Thoracic aorta endothelial cell (primary cell): ENCODE measurements around the gene TNNI3. TPM values are rescaled to one million over a fixed set of nuclear protein-coding genes. Genes with fewer than 3 reads are reported as not detected.

ENCODE experiments used
- small RNA-seq: library from RNA; depleted of rRNA; stranded (forward); fragments of <200 nt; gene quantifications from one replicate; pipeline ENCODE3, GENCODE V24; 2012
- total RNA-seq: library from RNA; depleted of rRNA; stranded (reverse); fragments of >200 nt; gene quantifications from 2 replicates; pipeline ENCODE4 v1.2.3, GENCODE V29; 2012

Gene TNNI3
- total RNA-seq: not detected in 2 replicates

DNA sequence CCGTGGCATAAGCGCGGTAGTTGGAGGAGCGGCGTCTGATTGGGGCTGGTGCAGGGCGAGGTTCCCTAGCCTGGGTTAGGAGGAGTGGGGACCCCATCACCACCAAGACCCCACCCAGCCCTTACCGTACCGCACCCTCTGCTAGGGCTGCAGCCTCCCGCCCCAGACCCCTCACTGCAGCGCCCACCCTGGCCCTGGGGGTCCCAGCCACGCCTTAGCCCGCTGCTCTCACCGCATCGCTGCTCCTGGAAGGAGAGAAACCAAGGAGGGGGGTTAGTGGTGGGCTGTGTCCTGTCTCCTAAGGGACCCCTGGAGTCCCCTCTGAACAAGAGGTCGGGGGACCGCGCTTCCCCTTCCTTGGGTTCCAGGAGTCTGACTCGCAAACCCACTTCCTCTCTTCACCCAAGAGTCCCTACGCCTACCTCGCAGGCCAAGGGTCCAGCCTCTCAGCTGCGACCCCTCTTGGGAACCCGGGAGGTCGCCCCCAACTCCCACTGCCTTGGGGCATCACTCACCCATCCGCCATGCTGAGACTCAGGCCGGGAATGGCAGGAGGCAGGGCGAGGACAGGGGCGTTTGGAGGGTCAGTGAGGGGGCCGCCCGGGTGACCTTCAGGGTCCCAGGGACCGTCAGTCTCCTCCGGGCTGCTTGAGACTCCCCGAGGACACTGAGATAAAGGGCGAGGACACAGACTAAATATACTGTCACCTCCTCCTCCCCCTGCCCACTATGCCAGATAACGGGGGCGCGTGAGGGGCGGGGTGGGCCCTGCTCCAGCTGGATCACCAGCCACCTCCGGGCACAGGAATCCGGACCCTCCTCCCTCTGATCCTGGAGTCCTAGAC, at the start of gene TNNI3:
Gene TNNI3, minus strand, starts transcription at position 669 of the 845 bp plus-strand sequence. Its CDS starts 143 bp downstream, at position 526.

DNA sequence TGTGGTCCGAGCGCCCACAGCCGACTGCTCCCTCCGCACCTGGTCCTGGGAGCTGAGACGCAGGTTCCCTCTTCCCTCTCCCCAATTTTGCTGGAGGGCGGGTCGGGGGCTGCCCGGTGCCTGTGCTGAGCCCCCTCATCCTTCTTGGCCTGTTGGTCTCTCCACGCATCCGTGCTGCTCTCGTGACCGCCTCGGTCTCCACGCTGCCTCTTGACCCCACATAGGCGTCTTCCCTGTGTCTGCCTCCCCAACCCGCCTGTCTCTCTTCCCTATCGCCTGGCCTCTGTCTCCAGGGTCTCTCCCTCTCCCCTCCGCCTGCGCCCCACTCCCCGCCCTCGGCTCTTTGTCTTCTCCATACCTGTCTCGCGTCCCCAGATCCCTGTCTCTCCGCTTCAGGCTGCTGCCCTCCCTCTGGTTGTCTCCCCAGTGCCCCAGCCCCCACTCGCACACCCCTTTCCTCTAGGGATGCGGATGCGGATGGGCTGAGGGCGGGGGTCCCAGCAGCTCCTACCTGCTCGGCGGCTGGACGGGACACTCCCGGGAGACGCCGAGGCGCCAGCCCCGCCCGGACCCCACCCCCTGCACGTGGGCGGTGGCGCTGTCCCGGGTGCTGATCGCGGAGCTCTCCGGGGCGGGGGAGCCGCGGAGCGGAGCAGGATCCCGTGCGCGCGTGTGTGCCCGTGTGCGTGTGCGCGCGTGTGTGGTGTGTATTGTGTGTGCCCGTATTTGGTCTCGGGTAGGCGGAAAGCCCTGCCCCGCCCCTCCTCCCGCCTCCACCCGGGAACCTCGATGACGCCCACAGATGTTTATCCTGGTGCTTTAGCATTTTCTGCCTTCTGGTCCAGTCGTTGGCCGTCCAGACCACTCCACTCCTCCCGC, 22.3 kb upstream of the TNNI3 start, which contains the start of gene SYT5:
Gene SYT5, minus strand, starts transcription at position 684 of the 879 bp plus-strand sequence. CDS start 1,248 bp downstream, outside the sequence.

GRCh38 chr19:55166530-55167268, 9.2 kb upstream of the TNNI3 start, which contains the start of gene DNAAF3:
DNAAF3 (minus strand) TSS chr19:55166613; CDS start chr19:55166413, 200 bp downstream.

GRCh38 chr19:55149078-55150003, 8.2 kb downstream of the TNNI3 start, which contains the start of gene TNNT1:
TNNT1 (minus strand) TSS chr19:55149206; CDS start chr19:55147157, 2,049 bp downstream.

DNA sequence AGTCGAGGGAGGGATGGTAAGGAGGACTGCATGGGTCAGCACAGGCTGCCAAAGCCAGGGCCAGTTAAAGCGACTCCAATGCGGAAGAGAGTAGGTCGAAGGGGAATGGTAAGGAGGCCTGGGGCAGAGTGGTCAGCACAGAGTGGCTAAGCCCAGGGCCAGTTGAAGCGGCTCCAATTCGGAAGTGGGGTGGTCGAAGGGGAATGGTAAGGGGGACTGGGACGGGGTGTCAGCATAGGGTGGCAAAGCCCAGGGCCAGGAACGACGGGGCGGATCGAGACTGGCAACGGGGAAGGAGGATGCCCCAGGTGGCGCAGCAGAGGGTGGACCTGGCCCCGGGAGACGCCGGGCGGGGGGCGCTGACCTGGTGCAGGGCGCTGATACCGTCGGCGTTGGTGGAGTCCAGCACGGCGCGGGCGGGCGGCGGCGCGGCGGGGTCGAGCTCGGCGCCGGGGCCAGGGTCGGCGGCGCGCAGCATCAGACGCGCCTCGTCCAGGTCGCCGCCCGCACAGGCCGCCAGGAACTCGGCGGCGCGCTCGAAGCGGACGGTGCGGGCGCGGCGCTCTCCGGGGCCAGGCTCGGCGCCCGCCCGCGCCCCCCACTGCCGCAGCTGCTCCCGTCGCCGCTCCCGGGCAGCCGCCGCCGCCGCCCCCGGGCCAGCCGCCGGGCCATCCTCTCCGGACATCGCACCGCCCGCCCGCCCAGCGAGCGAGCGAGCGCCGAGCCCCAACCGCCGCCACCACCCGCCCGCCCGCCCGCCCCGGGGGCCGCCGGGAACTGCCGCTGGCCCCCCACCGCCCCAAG, 40.5 kb downstream of the TNNI3 start, which contains the start of gene PPP1R12C:
Gene PPP1R12C, minus strand, starts transcription at position 779 of the 804 bp plus-strand sequence. Its CDS starts 94 bp downstream, at position 685.

Small RNA genes within 50 kb of the gene (small RNA-seq; reads per million reads assigned to genes)
- not detected for gene MIR7975
- gene RF01210: not detected

Other genes starting within 250 kb of the TNNI3 start
- under 0.01 TPM in 1 of 2 replicates, not detected in the other for gene NLRP7, start 210.2 kb downstream of the TNNI3 start, total RNA-seq
- gene NLRP2, start 191.4 kb downstream of the TNNI3 start, total RNA-seq: 0.66 and 0.93 TPM in 2 replicates
- gene GP6, start 119.5 kb downstream of the TNNI3 start, total RNA-seq: not detected in 2 replicates
- gene RDH13, start 94.6 kb downstream of the TNNI3 start, total RNA-seq: 8.1 and 11.7 TPM in 2 replicates
- 6.3 and 10.5 TPM in 2 replicates for gene EPS8L1, start 81.9 kb downstream of the TNNI3 start, total RNA-seq
- 56.1 and 64.4 TPM in 2 replicates for gene PPP1R12C, start 40.1 kb downstream of the TNNI3 start, total RNA-seq
- 1.0 and 2.9 TPM in 2 replicates for gene TNNT1, start 8.5 kb downstream of the TNNI3 start, total RNA-seq
- gene DNAAF3, start 8.9 kb upstream of the TNNI3 start, total RNA-seq: 0.27 and 0.29 TPM in 2 replicates
- gene SYT5, start 22.6 kb upstream of the TNNI3 start, total RNA-seq: 0.07 TPM in 1 of 2 replicates, not detected in the other
- 0.22 and 0.53 TPM in 2 replicates for gene PTPRH, start 51.8 kb upstream of the TNNI3 start, total RNA-seq
- gene TMEM86B, start 71.0 kb upstream of the TNNI3 start, total RNA-seq: 1.4 and 1.7 TPM in 2 replicates
- gene PPP6R1, start 101.3 kb upstream of the TNNI3 start, total RNA-seq: 43.8 and 52.8 TPM in 2 replicates
- 28.6 and 31.8 TPM in 2 replicates for gene HSPBP1, start 122.4 kb upstream of the TNNI3 start, total RNA-seq
- gene BRSK1, start 126.3 kb upstream of the TNNI3 start, total RNA-seq: 1.6 TPM in 1 of 2 replicates, not detected in the other
- gene TMEM150B, start 167.6 kb upstream of the TNNI3 start, total RNA-seq: not detected in 2 replicates
- 5.0 and 5.7 TPM in 2 replicates for gene KMT5C, start 182.1 kb upstream of the TNNI3 start, total RNA-seq
- 0.29 TPM in 1 of 2 replicates, not detected in the other for gene COX6B2, start 197.0 kb upstream of the TNNI3 start, total RNA-seq
- gene GARIN5B, start 205.5 kb upstream of the TNNI3 start, total RNA-seq: not detected in 2 replicates
- not detected in 2 replicates for gene IL11, start 212.7 kb upstream of the TNNI3 start, total RNA-seq
- gene TMEM190, start 219.1 kb upstream of the TNNI3 start, total RNA-seq: not detected in 2 replicates
- gene TMEM238, start 226.6 kb upstream of the TNNI3 start, total RNA-seq: not detected in 2 replicates
- 346 and 438 TPM in 2 replicates for gene RPL28, start 228.2 kb upstream of the TNNI3 start, total RNA-seq